GM19467 (cell line): Measurements from ENCODE around the gene PEX10.

Experiments
- ATAC-seq: cut with Tn5 transposase; IDR thresholded peaks from one replicate; pipeline ENCODE4 v1.9.1; 2021; ENCODE audit warnings: mild to moderate bottlenecking, moderate library complexity; ENCODE audit not compliant: unreplicated experiment

PEX10 gene

GRCh38 chr1:2376931-2377672, 35.3 kb downstream of the PEX10 start:
- ATAC-seq = no peak

- ATAC-seq = no peak
Measured at GRCh38 chr1:2376261-2376741, 36.1 kb downstream of the PEX10 start.

- ATAC-seq = no peak
Measured at GRCh38 chr1:2375923-2376260, 36.5 kb downstream of the PEX10 start.

GRCh38 chr1:2375246-2375922, 37.0 kb downstream of the PEX10 start:
- ATAC-seq = no peak

- no peak for ATAC-seq
Measured at GRCh38 chr1:2374252-2375155, 37.9 kb downstream of the PEX10 start.

- ATAC-seq = no peak
Measured at GRCh38 chr1:2373551-2374251, 38.7 kb downstream of the PEX10 start.

- no peak for ATAC-seq
Measured at GRCh38 chr1:2372551-2373490, 39.5 kb downstream of the PEX10 start.

GRCh38 chr1:2368053-2368744, 44.2 kb downstream of the PEX10 start:
- ATAC-seq = no peak

- ATAC-seq = no peak
Measured at GRCh38 chr1:2363847-2364513, 48.4 kb downstream of the PEX10 start.

- ATAC-seq = no peak
Measured at GRCh38 chr1:2360588-2361364, 51.6 kb downstream of the PEX10 start.

GRCh38 chr1:2358651-2359640, 53.4 kb downstream of the PEX10 start:
- no peak for ATAC-seq

GRCh38 chr1:2358072-2358471, 54.3 kb downstream of the PEX10 start:
- ATAC-seq = no peak

- no peak for ATAC-seq
Measured at GRCh38 chr1:2356911-2357845, 55.2 kb downstream of the PEX10 start.

- ATAC-seq = no peak
Measured at GRCh38 chr1:2356401-2356800, 56.0 kb downstream of the PEX10 start.

GRCh38 chr1:2355373-2356261, 56.7 kb downstream of the PEX10 start:
- no peak for ATAC-seq
